GM23338 (cell line): Measurements from ENCODE around the gene KRT16.

Experiments
- CTCF ChIP-seq, 2 experiments: fragments of 200-600 bp in 1 of 2; sonication (generic) in 1 of 2; conservative IDR thresholded peaks; 2 replicates each; pipeline versions ENCODE4 v1.5.1 to v1.6.1; 2016 to 2017; ENCODE audit warnings: antibody characterized with exemption in 2 of 2, low read depth in 2 of 2, mild to moderate bottlenecking in 2 of 2, moderate library complexity in 1 of 2
- ETS1 ChIP-seq: IDR thresholded peaks from 2 replicates; pipeline ENCODE4 v1.6.1; 2016; ENCODE audit warnings: antibody characterized with exemption
- EZH2 ChIP-seq: fragments of 200-600 bp; sonication (generic); IDR thresholded peaks from one replicate; pipeline ENCODE4 v1.8.0; 2017; ENCODE audit warnings: antibody characterized with exemption, mild to moderate bottlenecking, low read depth; ENCODE audit not compliant: unreplicated experiment
- EZH2phosphoT487 ChIP-seq: fragments of 200-600 bp; sonication (generic); IDR thresholded peaks from one replicate; pipeline ENCODE4 v1.8.1; 2018; ENCODE audit warnings: antibody characterized with exemption; ENCODE audit not compliant: unreplicated experiment
- JUNB ChIP-seq: IDR thresholded peaks from one replicate; pipeline ENCODE4 v1.6.1; 2016; ENCODE audit warnings: antibody characterized with exemption; ENCODE audit not compliant: unreplicated experiment
- POLR2AphosphoS5 ChIP-seq: IDR thresholded peaks from 2 replicates; pipeline ENCODE4 v1.6.1; 2016; ENCODE audit warnings: antibody characterized with exemption, low read depth
- REST ChIP-seq: IDR thresholded peaks from one replicate; pipeline ENCODE4 v1.6.1; 2018; ENCODE audit warnings: antibody characterized with exemption; ENCODE audit not compliant: unreplicated experiment
- STAT1 ChIP-seq: IDR thresholded peaks from one replicate; pipeline ENCODE4 v1.6.1; 2016; ENCODE audit warnings: antibody characterized with exemption; ENCODE audit not compliant: unreplicated experiment
- ZNF114 ChIP-seq: fragments of 250-450 bp; sonication (Bioruptor Pico); IDR thresholded peaks from 2 replicates; pipeline ENCODE4 v1.5.0; 2020; ENCODE audit warnings: mild to moderate bottlenecking, moderate library complexity

GRCh38 chr17:41657176-41657754, 44.7 kb upstream of the KRT16 start:
- TF ChIP-seq EZH2 (no peak), POLR2AphosphoS5 (no peak), CTCF (conservative IDR thresholded peaks at IDR 0.05; ENCODE audit: low read depth in 2 of 2) (no peak), EZH2phosphoT487 (no peak), ETS1 (no peak), JUNB (no peak), REST (no peak), STAT1 (no peak), ZNF114 (no peak)
